NCI-H1105 (cell line): ENCODE measurements around the gene BRIP1.
"Not testable (repeated sequence)": the region's sequence is repeated elsewhere in the genome, so short reads cannot be mapped to it uniquely, and the experiment has no call there.

Experiments used
- DNase-seq: peaks from one replicate; lab custom pipeline; 2025; lab: John Stamatoyannopoulos, UW

The BRIP1 gene

GRCh38 chr17:61699032-61699431, 164.3 kb downstream of the BRIP1 start:
- DNase-seq, result no peak

DNA sequence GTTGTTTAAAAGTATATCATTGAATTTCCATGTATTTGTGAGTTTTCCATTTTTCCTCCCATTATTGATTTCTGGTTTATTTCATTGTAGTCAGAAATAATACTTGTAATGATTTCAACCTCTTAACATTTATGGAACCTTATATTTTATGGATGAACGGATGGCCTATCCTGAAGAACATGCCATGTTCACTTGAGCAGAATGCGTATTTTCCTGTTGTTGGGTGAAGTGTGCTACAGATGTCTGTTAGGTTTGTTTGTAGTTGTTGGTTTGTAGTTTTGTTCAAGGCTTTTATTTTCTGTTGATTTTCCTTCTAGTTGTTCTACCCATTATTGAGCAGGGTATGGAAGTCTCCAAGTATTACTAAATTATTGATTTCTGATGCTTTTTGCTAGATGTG, 165.1 kb downstream of the BRIP1 start:
- no peak for DNase-seq

DNA sequence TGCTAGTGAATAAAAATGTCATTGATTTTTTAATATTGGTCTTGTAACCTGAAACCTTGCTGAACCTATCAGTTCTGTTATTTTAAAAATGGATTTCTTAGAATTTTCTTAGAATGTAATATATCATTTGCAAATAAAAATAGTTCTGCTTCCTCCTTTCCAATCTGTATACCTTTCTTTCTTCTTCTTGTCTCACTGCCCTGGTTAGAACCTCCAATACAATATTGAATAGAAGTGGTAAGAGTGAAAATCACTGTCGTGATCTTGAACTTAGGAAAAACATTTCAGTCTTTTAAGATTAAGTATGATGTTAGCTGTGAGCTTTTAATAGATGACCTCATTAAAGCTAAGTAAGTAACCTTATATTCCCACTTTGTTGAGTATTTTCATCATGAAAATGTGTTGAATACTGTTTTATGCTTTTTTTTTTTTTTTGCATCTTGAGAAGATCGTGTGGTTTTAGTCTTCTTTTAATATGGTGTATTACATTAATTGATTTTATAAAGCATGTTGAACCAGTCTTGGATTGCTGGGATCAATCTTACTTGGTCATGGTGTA, 167.5 kb downstream of the BRIP1 start:
- no peak for DNase-seq

DNA sequence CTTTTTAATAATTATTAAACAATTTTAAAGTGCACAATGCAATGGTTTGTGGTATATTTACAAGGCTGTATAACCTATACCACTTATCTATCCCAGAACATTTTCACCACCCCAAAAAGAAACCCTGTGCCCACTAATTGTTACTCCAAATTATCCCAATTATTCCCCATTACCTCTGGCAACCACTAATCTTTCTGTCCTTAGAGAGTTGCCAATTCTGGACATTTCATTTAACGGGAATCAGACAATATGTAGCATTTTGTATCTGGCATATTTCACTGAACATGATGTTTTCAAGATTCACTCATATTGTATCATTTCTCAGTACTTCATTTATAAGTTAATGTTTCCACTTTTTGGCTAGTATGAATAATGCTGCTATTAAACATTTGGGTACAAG, 169.2 kb downstream of the BRIP1 start:
- no peak for DNase-seq

DNA sequence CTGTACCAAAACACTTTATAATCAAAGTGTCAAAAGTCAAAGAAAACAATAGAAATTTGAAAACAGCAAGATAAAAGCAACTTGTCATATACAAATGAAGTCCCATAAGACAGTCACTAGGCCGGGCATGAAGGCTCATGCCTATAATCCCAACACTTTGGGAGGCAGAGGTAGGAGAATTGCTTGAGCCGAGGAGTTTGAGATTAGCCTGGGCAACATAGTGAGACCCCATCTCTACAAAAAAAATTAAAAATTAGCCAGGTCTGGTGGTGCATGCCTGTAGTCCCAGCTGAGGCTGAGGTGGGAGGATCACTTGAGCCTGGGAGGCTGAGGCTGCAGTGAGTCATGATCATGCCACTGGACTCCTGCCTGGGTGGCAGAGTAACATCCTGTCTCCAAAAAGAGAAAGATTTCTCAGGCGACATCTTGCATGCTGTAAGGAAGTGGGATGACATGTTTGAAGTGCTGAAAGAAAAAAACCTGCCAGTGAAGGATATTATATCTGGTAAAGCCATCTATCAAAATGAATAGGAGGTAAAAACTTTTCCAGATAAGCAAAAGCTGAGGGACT, 173.6 kb downstream of the BRIP1 start:
- DNase-seq, result no peak

DNA sequence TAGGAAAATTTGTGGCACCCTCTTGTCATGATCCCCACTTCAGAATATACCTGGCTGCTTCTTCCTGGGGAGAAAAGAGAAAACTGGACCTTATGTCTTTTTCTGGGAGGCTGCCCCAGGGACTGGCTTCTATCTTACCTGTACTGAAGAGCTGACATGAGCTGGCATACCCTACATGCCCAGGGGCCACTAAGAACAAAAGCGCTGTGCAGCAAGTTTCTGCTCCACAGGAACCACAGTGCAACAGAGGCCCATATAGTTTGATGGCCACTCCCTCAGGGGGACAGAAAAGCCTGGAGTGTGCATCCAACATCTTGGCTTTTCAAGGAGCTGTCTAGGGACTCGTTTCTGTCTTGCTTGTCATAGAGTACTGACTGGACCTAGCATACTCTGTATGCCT, 175.6 kb downstream of the BRIP1 start:
- no peak for DNase-seq

- DNase-seq, result no peak
Observed at GRCh38 chr17:61686113-61686512, 177.2 kb downstream of the BRIP1 start.

GRCh38 chr17:61684818-61685217, 178.5 kb downstream of the BRIP1 start:
- no peak for DNase-seq

GRCh38 chr17:61684172-61684571, 179.2 kb downstream of the BRIP1 start:
- DNase-seq, result no peak

DNA sequence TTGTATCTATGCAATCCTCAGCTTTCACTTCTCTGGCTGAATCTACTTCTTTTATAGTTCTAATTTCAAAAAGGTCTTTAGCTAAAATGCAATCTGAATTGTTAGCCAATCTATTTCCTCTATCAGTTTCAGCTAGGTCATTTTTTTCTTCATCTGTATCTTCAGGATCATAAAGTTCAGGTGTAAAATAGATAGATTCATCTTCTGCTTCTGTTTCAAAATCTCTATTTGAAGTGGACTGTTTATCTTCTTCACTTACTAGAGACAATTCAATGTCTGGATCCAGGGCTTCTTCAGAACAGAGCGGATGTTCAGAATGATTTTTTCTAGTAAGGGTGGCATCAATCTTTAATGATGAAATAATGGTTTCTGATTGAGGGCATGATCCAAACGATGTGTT, 179.9 kb downstream of the BRIP1 start:
- DNase-seq, result no peak

DNA sequence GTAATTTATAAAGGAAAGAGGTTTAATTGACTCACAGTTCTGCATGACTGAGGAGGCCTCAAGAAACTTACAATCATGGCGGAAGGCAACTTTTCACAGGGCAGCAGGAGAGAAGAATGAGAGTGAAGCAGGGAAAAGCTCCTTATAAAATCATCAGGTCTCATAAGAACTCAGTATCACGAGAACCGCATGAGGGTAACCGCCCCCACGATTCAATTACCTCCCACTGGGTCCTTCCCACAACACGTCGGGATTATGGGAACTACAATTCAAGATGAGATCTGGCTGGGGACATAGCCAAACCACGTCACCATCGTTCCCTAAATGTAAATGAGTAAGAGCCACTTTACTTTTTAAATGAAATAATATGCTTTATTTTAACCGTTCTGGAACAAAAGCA, 182.4 kb downstream of the BRIP1 start:
- no peak for DNase-seq

GRCh38 chr17:61678339-61678738, 185.0 kb downstream of the BRIP1 start:
- peak; percentile 52 for DNase-seq

- not testable (repeated sequence) for DNase-seq
Observed at GRCh38 chr17:61677150-61677811, 186.0 kb downstream of the BRIP1 start.

DNA sequence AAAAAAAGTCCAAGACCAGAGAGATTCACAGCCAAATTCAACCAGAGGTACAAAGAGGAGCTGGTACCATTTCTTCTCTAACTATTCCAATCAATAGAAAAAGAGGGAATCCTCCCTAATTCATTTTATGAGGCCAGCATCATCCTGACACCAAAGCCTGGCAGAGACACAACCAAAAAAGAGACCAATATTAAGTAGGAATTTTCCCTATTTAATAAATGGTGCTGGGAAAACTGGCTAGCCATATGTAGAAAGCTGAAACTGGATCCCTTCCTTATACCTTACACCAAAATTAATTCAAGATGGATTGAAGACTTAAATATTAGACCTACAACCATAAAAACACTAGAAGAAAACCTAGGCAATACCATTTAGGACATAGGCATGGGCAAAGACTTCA, 186.8 kb downstream of the BRIP1 start:
- DNase-seq, result not testable (repeated sequence)

GRCh38 chr17:61674609-61675008, 188.7 kb downstream of the BRIP1 start:
- DNase-seq, result not testable (repeated sequence)

GRCh38 chr17:61673019-61673897, 190.1 kb downstream of the BRIP1 start:
- DNase-seq, result not testable (repeated sequence)

DNA sequence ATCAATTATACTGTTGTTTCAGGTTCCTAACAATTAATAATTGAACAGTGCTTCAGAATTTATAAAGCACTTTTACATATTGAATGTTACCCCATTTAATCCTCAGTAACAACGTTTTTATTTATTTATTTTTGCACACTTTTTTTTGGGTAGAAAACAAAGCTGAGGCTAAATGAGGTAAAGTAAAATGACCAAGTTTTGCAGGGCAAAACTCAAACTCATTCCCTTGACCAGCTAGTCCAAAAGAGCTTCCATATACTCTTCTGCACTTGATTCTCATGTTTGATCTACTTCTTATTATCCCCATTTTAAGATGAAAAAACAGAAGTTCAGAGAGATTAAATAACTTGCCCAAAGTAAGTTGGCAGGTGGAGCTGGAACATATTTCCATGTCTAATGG, 191.2 kb downstream of the BRIP1 start:
- DNase-seq, result no peak

DNA sequence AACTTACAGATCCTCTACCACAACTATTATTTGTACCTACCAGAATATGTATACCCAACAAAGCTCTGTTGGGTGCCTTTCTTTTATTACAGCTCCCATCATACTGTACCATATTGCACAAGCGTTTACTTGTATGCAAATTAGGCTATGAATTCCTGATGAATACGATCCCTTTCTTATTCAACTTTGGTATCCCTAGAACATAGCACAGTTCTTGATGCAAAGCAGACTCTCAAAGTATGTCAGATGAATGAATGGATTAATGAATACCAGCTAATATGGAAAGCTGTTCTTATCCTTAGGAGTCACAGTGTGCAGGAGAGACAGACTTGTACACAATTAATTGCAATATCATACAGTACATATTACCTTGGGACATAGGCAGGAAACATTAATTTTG, 192.6 kb downstream of the BRIP1 start:
- no peak for DNase-seq

GRCh38 chr17:61669522-61669921, 193.8 kb downstream of the BRIP1 start:
- no peak for DNase-seq

DNA sequence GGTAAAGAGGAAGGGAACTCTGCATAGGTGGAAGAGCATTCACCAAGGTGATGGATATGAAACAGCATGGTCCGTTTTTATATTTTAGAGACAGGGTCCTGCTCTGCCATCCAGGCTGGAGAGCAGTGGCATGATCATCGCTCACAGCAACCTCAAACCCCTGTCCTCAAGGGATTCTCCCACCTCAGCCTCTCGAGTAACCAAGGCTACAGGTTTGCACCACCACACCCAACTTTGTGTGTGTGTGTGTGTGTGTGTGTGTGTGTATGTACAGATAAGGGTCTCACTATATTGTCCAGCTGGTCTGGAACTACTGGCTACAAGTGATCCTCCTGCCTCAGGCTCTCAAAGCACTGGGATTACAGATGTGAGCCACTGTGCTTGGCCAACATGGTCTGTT, 194.8 kb downstream of the BRIP1 start:
- no peak for DNase-seq

- DNase-seq, result not testable (repeated sequence)
Observed at GRCh38 chr17:61666406-61667088, 196.8 kb downstream of the BRIP1 start.

GRCh38 chr17:61663310-61663709, 200.0 kb downstream of the BRIP1 start:
- no peak for DNase-seq
